Cerebellar nuclear complex (tissue), 1 donor: Measurements from ENCODE around the gene CD84.
"Not testable (repeated sequence)": the region's sequence is repeated elsewhere in the genome, so short reads cannot be mapped to it uniquely, and the experiment has no call there.

Experiments used
- DNase-seq, 2 experiments: peaks; one replicate each; lab custom pipeline; 2025; lab: John Stamatoyannopoulos, UW

Gene CD84

GRCh38 chr1:160503087-160503486 is 76.2 kb downstream of the CD84 start:
- DNase-seq: no peak

- no peak for DNase-seq
Measured at GRCh38 chr1:160500321-160500990, 78.8 kb downstream of the CD84 start.

- no peak for DNase-seq
Measured at GRCh38 chr1:160499631-160500030, 79.7 kb downstream of the CD84 start.

GRCh38 chr1:160498301-160499065 is 80.8 kb downstream of the CD84 start:
- not testable (repeated sequence) for DNase-seq

- no peak for DNase-seq
Measured at GRCh38 chr1:160496334-160496733, 83.0 kb downstream of the CD84 start.

GRCh38 chr1:160494620-160495019 is 84.7 kb downstream of the CD84 start:
- DNase-seq: no peak

GRCh38 chr1:160492617-160493016 is 86.7 kb downstream of the CD84 start:
- no peak for DNase-seq

GRCh38 chr1:160491981-160492380 is 87.3 kb downstream of the CD84 start:
- DNase-seq: no peak
